Esophagus squamous epithelium (tissue), 5 donors: ENCODE measurements around the gene TRIM24. TPM values are rescaled to one million over a fixed set of nuclear protein-coding genes. Genes with fewer than 3 reads are reported as not detected.

Source experiments
- DNase-seq: peaks from one replicate; lab custom pipeline; 2025; lab: John Stamatoyannopoulos, UW
- H3K27ac ChIP-seq, 4 donors: fragments of 200-600 bp; sonication (generic); one replicate each; pipeline ENCODE4 v1.5.1; 2016 to 2019; ENCODE audit warnings: mild to moderate bottlenecking in 1 of 4
- H3K27me3 ChIP-seq, 4 donors: fragments of 200-600 bp; sonication (generic); 1 replicate in 3 of 4; 2 replicates in 1 of 4; pipeline versions ENCODE4 v1.5.1 to v1.6.0; 2017 to 2021; ENCODE audit warnings: antibody characterized with exemption in 1 of 4
- H3K36me3 ChIP-seq, 3 donors: fragments of 200-600 bp; sonication (generic); one replicate each; pipeline ENCODE4 v1.5.1; 2016 to 2019
- H3K4me1 ChIP-seq, 3 donors: fragments of 200-600 bp; sonication (generic); one replicate each; pipeline ENCODE4 v1.5.1; 2017 to 2019
- H3K4me3 ChIP-seq, 4 donors: fragments of 200-600 bp; sonication (generic); 1 replicate in 3 of 4; 2 replicates in 1 of 4; pipeline ENCODE4 v1.5.1; 2016 to 2019; ENCODE audit warnings: mild to moderate bottlenecking in 2 of 4, moderate library complexity in 1 of 4
- H3K9me3 ChIP-seq, 3 donors: fragments of 200-600 bp; sonication (generic); one replicate each; pipeline ENCODE4 v1.5.1; 2016 to 2019
- POLR2A ChIP-seq, 4 donors: fragments of 450-650 bp; IDR thresholded peaks; one replicate each; pipeline ENCODE4 v1.6.1; 2017; ENCODE audit warnings: antibody characterized with exemption in 4 of 4, mild to moderate bottlenecking in 4 of 4, moderate library complexity in 3 of 4
- WGBS, 2 donors: methylation state at CpG; one replicate each; pipeline ENCODE4 v1.1.5; 2018; 5-methylcytosine and 5-hydroxymethylcytosine counted together
- intact Hi-C: fragments of 100-400 bp; cut with DNase I; formaldehyde crosslinking; loops from one replicate; pipeline ENCODE4 v1.15.0; 2022
- total RNA-seq, 4 donors: library from RNA; depleted of rRNA; stranded (reverse); fragments of >200 nt; gene quantifications; one replicate each; pipeline ENCODE4 v1.1.0, GENCODE V29; 2016
- TF ChIP-seq, protein P1 (sequence below), 6 experiments: fragments of 450-650 bp in 4 of 6; fragments of 200-600 bp in 2 of 6; sonication (generic) in 2 of 6; IDR thresholded peaks; one replicate each; pipeline ENCODE4 v1.5.1; 2016 to 2019; ENCODE audit warnings: antibody characterized with exemption in 6 of 6, mild to moderate bottlenecking in 4 of 6, moderate library complexity in 4 of 6
- donor health status: DM: yes; HTN: yes; CAD: no.

Gene TRIM24
- total RNA-seq, 4 donors from 2014 or later, result 8.3 to 17.5 (median 15.0) TPM

DNA sequence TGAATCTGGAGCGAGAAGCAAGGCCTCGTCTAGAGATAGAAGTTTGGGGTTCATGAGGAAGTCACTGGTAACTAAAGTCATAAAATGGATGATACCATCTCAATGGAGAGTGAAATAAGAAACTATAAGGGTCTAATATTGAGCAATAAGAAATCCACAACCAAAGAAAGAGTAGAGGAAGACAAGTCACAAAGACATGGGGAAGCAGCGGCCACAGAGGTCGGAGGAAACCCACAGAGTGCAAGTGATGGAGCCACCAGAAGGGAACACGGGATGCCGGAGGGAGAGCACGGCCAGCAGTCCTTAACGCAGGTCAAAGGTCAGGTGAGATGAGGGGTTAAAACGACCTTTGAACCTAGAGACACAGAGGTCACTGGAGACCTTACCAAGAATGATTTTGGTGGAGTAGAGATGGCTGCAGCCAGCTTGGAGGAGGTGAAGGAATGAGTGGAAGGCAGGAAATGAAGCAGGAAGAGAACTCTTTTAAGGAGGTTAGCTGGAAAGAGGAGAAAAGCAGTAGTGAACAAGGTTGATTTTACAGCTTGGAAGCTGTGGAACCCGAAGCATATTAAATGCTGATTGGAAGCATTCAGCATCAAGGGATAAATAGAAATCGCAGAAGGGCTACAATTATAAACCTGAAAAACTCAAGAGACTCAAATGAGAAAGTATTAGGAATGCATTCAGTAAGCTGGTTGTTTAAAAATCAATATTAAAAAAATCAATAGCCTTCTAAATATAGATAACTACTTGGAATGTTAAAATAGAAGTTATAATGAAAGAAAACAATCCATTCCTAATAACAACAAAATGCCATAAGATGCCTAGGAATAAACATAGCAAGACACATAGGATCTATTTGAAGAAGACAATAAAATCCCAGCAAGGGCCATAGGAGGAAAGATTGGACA lies 147.4 kb downstream of the TRIM24 start:
- H3K36me3 ChIP-seq, result no peaks in the 10 kb centered on the region
- TF ChIP-seq, protein P1, sequence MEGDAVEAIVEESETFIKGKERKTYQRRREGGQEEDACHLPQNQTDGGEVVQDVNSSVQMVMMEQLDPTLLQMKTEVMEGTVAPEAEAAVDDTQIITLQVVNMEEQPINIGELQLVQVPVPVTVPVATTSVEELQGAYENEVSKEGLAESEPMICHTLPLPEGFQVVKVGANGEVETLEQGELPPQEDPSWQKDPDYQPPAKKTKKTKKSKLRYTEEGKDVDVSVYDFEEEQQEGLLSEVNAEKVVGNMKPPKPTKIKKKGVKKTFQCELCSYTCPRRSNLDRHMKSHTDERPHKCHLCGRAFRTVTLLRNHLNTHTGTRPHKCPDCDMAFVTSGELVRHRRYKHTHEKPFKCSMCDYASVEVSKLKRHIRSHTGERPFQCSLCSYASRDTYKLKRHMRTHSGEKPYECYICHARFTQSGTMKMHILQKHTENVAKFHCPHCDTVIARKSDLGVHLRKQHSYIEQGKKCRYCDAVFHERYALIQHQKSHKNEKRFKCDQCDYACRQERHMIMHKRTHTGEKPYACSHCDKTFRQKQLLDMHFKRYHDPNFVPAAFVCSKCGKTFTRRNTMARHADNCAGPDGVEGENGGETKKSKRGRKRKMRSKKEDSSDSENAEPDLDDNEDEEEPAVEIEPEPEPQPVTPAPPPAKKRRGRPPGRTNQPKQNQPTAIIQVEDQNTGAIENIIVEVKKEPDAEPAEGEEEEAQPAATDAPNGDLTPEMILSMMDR (IDR thresholded peaks at IDR 0.05), result no peak
- no peak for TF ChIP-seq POLR2A (IDR thresholded peaks at IDR 0.05)
- no peaks in the 10 kb centered on the region for H3K4me1 ChIP-seq
- no peak for DNase-seq
- H3K9me3 ChIP-seq, result no peaks in the 10 kb centered on the region
- H3K27me3 ChIP-seq, result no peaks in the 10 kb centered on the region
- no peak overlapping the region for H3K27ac ChIP-seq
- intact Hi-C loops, result no loop called here
- no peak overlapping the region for H3K4me3 ChIP-seq
- 70 to 74% methylated on average over 11 of the region's 11 CpGs for WGBS, 2 donors

DNA sequence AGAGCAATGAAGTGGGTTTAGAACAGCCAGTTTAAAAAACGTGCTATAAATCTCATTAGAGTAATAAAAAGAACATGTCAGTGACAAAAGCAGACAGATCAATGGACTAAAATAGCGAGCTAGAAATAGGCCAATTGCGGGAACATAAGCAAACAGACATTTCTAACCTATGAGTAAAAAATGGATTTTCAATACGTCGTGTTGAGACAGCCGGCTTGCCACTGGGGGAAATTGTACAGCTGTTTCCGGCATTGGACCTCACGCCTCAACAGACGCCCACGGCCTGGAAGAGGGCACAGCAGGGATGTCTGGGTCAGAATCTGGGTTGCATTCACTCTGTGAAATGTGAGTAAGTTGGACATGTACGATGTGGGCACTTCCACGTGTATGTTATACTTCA lies 148.2 kb downstream of the TRIM24 start:
- H3K9me3 ChIP-seq, result no peaks in the 10 kb centered on the region
- H3K36me3 ChIP-seq, result no peaks in the 10 kb centered on the region
- WGBS, 2 donors, result 27 to 42% methylated on average over 12 of the region's 12 CpGs
- TF ChIP-seq, protein P1 (IDR thresholded peaks at IDR 0.05), result no peak
- TF ChIP-seq POLR2A (IDR thresholded peaks at IDR 0.05), result no peak
- intact Hi-C loops, result no loop called here
- no peak overlapping the region for H3K4me3 ChIP-seq
- no peak for DNase-seq
- no peaks in the 10 kb centered on the region for H3K27me3 ChIP-seq
- no peak overlapping the region for H3K27ac ChIP-seq
- H3K4me1 ChIP-seq, result no peaks in the 10 kb centered on the region

DNA sequence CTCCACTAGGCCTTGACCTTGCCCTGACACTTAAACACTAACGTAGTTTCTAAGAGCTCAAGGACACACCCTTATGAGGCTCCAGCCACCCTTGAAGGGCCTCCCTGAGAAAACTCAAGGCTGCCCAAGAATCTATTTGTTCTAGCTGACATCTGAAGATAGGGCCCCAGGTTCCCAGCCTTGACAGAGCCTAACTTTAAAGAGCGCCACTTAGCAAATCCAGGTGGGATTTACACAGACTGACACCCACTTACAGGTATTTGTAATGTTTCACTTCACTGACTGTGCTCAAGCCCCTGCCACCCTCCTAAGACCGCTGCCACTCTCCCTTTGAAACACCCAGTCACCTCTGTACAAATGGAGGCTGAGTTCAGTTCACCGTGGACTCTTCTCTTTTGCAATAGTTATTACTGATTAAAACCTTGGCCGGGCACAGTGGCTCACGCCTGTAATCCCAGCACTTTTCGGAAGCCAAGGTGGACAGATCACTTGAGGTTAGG lies 150.7 kb downstream of the TRIM24 start:
- Histone ChIP-seq H3K27ac (no peak overlapping the region), H3K4me1 (no peaks in the 10 kb centered on the region), H3K9me3 (no peaks in the 10 kb centered on the region), H3K36me3 (no peaks in the 10 kb centered on the region), H3K27me3 (no peaks in the 10 kb centered on the region), H3K4me3 (no peak overlapping the region)
- TF ChIP-seq POLR2A (IDR thresholded peaks at IDR 0.05), result no peak
- TF ChIP-seq, protein P1 (IDR thresholded peaks at IDR 0.05), result no peak
- intact Hi-C loops, result no loop called here
- no peak for DNase-seq
- 55 to 77% methylated on average over 4 to 7 of the region's 7 CpGs for WGBS, 2 donors

DNA sequence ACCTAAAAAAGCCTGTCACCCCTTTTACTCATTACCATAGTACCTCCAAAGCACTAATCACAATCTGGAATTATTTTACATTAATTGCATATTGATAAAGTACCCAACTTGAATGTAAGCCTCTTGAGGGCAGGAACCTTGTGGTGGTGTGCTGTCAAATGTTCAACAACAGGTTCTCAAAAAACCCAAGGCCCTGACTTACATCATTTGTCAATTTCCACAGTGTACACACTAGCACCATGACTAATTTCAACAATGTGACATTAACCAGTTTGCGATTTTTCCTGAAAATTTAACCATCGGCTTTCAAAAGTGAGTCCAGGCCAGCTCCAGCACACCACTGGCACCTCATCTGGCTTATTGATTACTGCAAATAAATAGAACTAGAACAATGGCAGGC lies 153.6 kb downstream of the TRIM24 start:
- DNase-seq, result no peak
- H3K9me3 ChIP-seq, result no peaks in the 10 kb centered on the region
- H3K27me3 ChIP-seq, result no peaks in the 10 kb centered on the region
- H3K4me3 ChIP-seq, result no peak overlapping the region
- H3K4me1 ChIP-seq, result no peaks in the 10 kb centered on the region
- intact Hi-C loops, result no loop called here
- TF ChIP-seq, protein P1 (IDR thresholded peaks at IDR 0.05), result no peak
- no peak for TF ChIP-seq POLR2A (IDR thresholded peaks at IDR 0.05)
- no peak overlapping the region for H3K27ac ChIP-seq
- 79 to 90% methylated on average over 2 of the region's 2 CpGs for WGBS, 2 donors
- no peaks in the 10 kb centered on the region for H3K36me3 ChIP-seq

DNA sequence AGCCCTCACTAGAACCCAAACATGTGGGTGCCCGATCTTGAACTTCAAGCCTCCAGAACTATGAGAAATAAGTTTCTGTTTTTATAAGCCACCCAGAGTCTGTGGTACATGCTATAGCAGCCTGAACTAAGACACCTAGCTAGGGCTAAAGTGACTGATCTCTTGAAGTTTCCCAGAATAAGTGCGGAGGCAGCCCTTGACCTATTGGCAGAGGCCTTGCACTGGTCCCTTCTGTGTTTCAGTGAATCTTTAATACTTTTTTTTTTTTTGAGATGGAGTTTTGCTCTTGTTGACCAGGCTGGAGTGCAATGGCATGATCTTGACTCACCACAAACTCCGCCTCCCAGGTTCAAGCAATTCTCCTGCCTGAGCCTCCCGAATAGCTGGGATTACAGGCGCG lies 156.0 kb downstream of the TRIM24 start:
- Histone ChIP-seq H3K36me3 (no peaks in the 10 kb centered on the region), H3K4me1 (no peaks in the 10 kb centered on the region), H3K4me3 (no peak overlapping the region), H3K27ac (no peak overlapping the region), H3K27me3 (no peaks in the 10 kb centered on the region), H3K9me3 (no peaks in the 10 kb centered on the region)
- intact Hi-C loops, result no loop called here
- DNase-seq, result no peak
- TF ChIP-seq, protein P1 (IDR thresholded peaks at IDR 0.05), result no peak
- TF ChIP-seq POLR2A (IDR thresholded peaks at IDR 0.05), result no peak
- WGBS, 2 donors, result 91 to 100% methylated on average over 5 to 6 of the region's 6 CpGs
